OCI-LY7 (cell line): ENCODE data around the gene ZC3H12A.

ENCODE experiments used
- EZH2phosphoT487 ChIP-seq: fragments of 200-600 bp; sonication (generic); IDR thresholded peaks from 2 replicates; pipeline ENCODE4 v1.6.1; 2018; ENCODE audit warnings: low read depth, borderline replicate concordance, mild to moderate bottlenecking, mixed run types, antibody characterized with exemption, low read length, moderate library complexity, mixed read lengths
- TF ChIP-seq, protein P1 (sequence below): fragments of 200-600 bp; sonication (generic); conservative IDR thresholded peaks from 2 replicates; pipeline ENCODE4 v1.5.1; 2014; ENCODE audit warnings: mild to moderate bottlenecking, antibody characterized with exemption, low read length, moderate library complexity, mixed read lengths

DNA sequence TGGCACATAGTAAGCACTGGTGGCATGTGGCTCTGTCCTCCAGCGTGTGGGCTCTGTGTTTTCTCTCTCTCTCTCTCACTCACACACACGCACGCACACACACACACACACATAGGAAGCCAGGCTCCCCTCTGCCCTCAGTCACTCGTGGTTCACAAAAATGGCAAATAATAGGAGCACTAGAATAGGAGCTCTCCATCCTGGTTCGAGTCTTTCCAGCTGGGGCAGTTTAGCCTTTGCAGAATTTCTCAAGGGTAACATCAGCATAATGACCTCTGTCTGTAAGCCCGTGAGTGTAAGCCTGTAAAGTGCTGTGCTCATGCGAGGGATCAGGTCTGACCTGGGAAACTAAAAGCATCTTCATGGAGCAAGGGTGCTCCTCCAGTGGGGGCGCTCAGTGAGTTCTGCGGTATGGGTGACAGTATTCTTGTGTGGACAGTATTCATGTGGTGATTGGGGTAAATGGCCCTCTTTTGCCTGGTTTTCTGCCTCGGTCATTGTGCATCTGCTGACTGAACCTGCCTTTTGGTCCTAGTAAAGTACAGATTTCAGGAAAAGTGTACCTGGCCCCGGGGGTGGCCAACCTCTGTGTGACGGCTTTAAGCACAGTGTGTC is 842 bp upstream of the ZC3H12A start:
- TF ChIP-seq, protein P1, sequence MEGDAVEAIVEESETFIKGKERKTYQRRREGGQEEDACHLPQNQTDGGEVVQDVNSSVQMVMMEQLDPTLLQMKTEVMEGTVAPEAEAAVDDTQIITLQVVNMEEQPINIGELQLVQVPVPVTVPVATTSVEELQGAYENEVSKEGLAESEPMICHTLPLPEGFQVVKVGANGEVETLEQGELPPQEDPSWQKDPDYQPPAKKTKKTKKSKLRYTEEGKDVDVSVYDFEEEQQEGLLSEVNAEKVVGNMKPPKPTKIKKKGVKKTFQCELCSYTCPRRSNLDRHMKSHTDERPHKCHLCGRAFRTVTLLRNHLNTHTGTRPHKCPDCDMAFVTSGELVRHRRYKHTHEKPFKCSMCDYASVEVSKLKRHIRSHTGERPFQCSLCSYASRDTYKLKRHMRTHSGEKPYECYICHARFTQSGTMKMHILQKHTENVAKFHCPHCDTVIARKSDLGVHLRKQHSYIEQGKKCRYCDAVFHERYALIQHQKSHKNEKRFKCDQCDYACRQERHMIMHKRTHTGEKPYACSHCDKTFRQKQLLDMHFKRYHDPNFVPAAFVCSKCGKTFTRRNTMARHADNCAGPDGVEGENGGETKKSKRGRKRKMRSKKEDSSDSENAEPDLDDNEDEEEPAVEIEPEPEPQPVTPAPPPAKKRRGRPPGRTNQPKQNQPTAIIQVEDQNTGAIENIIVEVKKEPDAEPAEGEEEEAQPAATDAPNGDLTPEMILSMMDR: peak; percentile 62
- no peak for TF ChIP-seq EZH2phosphoT487
